ENCODE results near the gene DDX10.
"Not testable (repeated sequence)": the region's sequence is repeated elsewhere in the genome, so short reads cannot be mapped to it uniquely, and the experiment has no call there.

The DDX10 gene

DNA sequence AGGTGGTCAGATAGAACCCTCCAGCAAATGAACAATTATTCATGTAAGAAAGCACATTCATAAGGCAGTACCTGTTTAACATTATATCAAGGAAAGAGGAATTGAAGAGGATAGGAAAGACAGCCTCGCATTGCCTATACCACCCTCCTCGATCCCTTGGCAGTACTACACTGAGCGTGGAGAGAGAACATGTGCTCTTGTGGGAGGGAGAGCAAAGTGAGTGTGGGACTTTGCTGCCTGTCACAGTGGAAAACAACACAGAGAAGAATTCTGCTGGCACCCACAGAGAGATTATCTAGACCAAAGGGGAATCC, 17.5 kb upstream of the DDX10 start:
- no peak for DNase-seq (ENCODE audit: low read depth, low spot score)
- Histone ChIP-seq H3K9ac (ENCODE audit: insufficient read length) (no peak overlapping the region), H3K4me3 (no peak overlapping the region), H3K9me3 (ENCODE audit: low read depth, low read length) (no peaks in the 10 kb centered on the region), H3K27ac (no peak overlapping the region), H3K36me3 (ENCODE audit: insufficient read depth, low read length) (no peaks in the 10 kb centered on the region)
- TF ChIP-seq POLR2AphosphoS5 (IDR thresholded peaks at IDR 0.05; ENCODE audit: borderline replicate concordance, low read depth, low read length), result no peak
- TF ChIP-seq FOXP2 (optimal IDR thresholded peaks at IDR 0.05; ENCODE audit: control extremely low read depth, extremely low read length, insufficient read depth), result no peak
- TF ChIP-seq EZH2 (IDR thresholded peaks at IDR 0.05), result no peak

DNA sequence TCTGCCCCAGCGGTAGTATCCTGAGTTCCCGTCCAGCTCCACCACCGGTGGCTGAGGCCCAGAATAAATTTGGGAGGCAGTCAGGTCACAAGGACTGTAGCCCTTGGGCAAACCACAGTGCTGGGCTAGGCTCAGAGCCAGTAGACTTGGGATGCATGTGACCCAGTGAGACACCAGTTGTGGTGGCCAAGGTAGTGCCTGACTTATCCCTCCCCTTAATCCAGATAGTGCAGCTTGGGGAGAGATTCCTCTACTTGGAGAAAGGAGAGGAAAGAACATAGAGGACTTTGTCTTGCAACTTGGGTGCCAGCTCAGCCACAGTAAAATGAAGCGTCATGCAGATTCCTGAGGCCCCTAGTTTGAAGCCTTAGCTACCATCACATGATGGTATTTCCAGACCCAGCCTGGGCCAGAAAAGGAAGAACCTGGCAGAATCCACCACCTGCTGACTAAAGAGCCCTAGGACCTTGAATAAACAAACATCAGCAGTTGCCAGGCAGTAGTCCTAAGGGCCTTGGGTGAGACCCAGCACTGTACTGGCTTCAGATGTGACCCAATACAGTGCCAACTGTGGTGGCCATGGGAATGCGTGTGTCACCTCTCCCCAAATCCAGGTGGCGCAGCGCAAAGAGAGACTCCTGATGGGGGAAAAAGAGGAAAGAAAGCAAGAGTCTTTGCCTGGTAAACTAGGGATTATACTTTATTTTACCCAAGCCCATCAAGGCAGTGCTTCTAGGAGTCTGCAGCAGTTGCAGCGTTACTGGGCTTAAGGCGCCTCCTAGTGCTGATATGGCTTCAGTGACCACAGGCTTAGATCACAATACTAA, 17.0 kb upstream of the DDX10 start:
- no peak overlapping the region for H3K27ac ChIP-seq
- H3K36me3 ChIP-seq (ENCODE audit: insufficient read depth, low read length), result no peaks in the 10 kb centered on the region
- TF ChIP-seq FOXP2 (optimal IDR thresholded peaks at IDR 0.05; ENCODE audit: control extremely low read depth, extremely low read length, insufficient read depth), result no peak
- no peak overlapping the region for H3K4me3 ChIP-seq
- no peak overlapping the region for H3K9ac ChIP-seq (ENCODE audit: insufficient read length)
- peak; percentile 52 for DNase-seq (ENCODE audit: low read depth, low spot score)
- H3K9me3 ChIP-seq (ENCODE audit: low read depth, low read length), result no peaks in the 10 kb centered on the region; the same call in 1 of the 2 replicates

DNA sequence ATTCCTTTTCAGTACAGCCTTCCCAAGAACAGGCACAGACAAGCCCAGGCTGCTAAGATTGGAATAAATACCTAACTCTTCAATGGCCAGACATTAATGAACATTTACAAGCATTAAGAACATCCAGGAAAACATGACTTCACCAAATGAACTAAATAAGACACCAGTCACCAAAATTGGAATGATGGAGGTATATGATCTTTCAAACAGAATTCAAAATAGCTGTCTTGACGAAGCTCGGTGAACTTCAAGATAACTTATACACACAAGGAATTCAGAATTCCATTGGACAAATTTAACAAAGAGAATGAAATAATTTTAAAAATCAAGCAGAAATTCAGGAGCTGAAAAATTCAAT, 16.4 kb upstream of the DDX10 start:
- DNase-seq (ENCODE audit: low read depth, low spot score), result no peak
- TF ChIP-seq POLR2AphosphoS5 (IDR thresholded peaks at IDR 0.05; ENCODE audit: borderline replicate concordance, low read depth, low read length) (no peak), EZH2 (IDR thresholded peaks at IDR 0.05) (no peak), FOXP2 (optimal IDR thresholded peaks at IDR 0.05; ENCODE audit: control extremely low read depth, extremely low read length, insufficient read depth) (no peak)
- H3K9me3 ChIP-seq (ENCODE audit: low read depth, low read length), result no peaks in the 10 kb centered on the region; the same call in 1 of the 2 replicates
- H3K9ac ChIP-seq (ENCODE audit: insufficient read length), result no peak overlapping the region
- H3K36me3 ChIP-seq (ENCODE audit: insufficient read depth, low read length), result no peaks in the 10 kb centered on the region
- H3K27ac ChIP-seq, result no peak overlapping the region
- no peak overlapping the region for H3K4me3 ChIP-seq

DNA sequence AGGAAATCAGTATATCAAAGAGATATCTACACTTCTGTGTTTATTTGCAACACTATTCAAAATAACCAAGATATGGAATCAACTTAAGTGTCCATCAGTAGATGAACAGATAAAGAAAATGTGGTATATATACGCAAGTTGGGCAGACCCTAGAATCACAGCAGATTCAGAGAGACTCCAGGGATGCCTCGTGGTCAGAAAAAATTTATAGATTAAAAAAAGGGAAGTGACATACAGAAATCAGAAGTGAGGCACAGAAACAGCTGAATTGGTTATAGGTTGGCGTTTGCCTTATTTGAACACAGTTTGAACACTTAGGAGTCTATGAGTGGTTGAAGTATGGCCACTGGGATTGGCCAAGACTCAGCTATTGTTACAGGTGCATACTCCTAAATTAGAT, 10.8 kb upstream of the DDX10 start:
- not testable (repeated sequence) for H3K4me3 ChIP-seq; H3K27ac ChIP-seq; H3K9me3 ChIP-seq (ENCODE audit: low read depth, low read length); H3K9ac ChIP-seq (ENCODE audit: insufficient read length); DNase-seq (ENCODE audit: low read depth, low spot score); H3K36me3 ChIP-seq (ENCODE audit: insufficient read depth, low read length)

DNA sequence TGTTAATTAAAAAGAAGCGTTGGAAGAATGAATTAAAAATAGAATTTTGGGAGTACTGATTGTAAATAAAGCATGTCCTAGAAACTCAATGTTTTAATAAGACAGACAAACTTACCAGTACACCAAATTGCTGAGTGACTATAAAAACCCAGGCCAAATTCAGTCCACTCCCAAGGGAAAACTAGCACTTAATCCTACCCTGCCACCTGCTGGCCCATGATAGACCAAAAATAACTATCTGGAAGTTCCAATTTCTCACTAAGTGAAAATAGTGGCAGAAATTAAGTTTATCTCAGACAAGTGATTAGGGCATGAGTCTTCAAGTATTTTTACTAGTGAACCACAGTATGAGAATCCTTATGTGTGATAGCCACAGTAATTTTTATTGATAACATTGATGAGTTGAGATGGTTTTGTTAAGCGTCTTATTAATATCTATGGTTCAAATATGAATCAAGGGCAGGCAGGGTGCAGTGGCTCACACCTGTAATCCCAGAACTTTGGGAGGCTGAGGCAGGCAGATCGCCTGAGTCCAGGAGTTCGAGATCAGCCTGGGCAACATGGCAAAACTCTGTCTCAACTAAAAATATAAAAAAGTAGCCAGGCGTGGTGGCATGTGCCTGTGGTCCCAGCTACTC, 9.8 kb upstream of the DDX10 start:
- H3K36me3 ChIP-seq (ENCODE audit: insufficient read depth, low read length), result no peaks in the 10 kb centered on the region
- DNase-seq (ENCODE audit: low read depth, low spot score), result no peak
- no peak overlapping the region for H3K4me3 ChIP-seq
- TF ChIP-seq EZH2 (IDR thresholded peaks at IDR 0.05) (no peak), FOXP2 (optimal IDR thresholded peaks at IDR 0.05; ENCODE audit: control extremely low read depth, extremely low read length, insufficient read depth) (no peak), POLR2AphosphoS5 (IDR thresholded peaks at IDR 0.05; ENCODE audit: borderline replicate concordance, low read depth, low read length) (no peak)
- H3K27ac ChIP-seq, result no peak overlapping the region
- no peak overlapping the region for H3K9ac ChIP-seq (ENCODE audit: insufficient read length)
- no peaks in the 10 kb centered on the region; the same call in 1 of the 2 replicates for H3K9me3 ChIP-seq (ENCODE audit: low read depth, low read length)

DNA sequence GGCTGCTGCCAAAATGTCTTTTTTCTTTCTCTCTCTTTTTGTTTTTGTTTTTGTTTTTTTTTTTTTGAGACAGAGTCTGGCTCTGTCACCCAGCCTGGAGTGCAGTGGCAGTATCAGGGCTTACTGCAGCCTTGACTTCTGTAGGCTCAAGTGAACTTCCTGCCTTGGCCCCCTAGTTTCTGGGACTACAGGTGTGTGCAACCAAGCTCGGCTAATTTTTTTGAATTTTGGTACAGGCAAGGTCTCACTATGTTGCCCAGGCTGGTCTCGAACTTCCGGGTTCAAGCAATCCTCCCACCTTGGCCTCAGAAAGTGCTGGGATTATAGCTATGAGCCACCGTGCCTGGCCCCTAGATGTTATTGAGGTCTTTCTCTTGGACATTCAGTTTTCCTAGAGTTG, 2.2 kb upstream of the DDX10 start:
- Histone ChIP-seq H3K9ac (ENCODE audit: insufficient read length) (no peak overlapping the region), H3K4me3 (no peak overlapping the region), H3K9me3 (ENCODE audit: low read depth, low read length) (no peaks in the 10 kb centered on the region), H3K27ac (no peak overlapping the region), H3K36me3 (ENCODE audit: insufficient read depth, low read length) (peaks cover 9% of the 10 kb centered on the region)
- no peak for TF ChIP-seq FOXP2 (optimal IDR thresholded peaks at IDR 0.05; ENCODE audit: control extremely low read depth, extremely low read length, insufficient read depth)
- no peak for TF ChIP-seq EZH2 (IDR thresholded peaks at IDR 0.05)
- TF ChIP-seq POLR2AphosphoS5 (IDR thresholded peaks at IDR 0.05; ENCODE audit: borderline replicate concordance, low read depth, low read length), result no peak
- no peak for DNase-seq (ENCODE audit: low read depth, low spot score)

DNA sequence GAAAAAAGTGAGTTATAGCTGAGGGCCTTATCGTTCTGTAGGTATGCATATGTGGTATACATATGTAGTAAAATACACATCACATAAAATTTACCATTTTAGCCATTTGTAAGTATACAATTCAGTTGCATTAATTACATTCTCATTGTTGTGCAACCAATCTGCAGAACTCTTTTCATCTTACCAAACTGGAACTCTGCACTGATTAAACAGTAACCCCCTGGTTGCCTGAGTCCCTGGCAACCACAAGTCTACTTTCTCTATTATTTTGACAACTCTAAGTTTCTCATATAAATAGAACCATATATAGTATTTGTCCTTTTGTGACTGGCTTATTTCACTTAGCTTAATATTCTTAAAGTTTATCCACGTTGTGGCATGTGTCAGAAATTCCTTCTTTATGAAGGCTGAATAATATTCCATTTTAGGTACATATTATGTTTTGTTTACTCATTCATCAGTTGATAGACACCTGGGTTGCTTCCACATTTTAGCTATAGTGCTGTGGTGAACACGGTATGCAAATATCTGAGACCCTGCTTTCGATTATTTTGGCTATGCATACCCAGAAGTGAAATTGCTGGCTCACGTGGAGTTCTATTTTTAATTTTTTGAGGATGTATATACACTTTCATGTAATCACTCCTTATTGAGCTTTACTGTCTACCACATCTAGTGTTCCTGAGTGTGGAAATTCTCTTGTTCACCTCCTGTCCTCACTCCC, 1.6 kb upstream of the DDX10 start:
- no peak for TF ChIP-seq FOXP2 (optimal IDR thresholded peaks at IDR 0.05; ENCODE audit: control extremely low read depth, extremely low read length, insufficient read depth)
- no peak for TF ChIP-seq EZH2 (IDR thresholded peaks at IDR 0.05)
- TF ChIP-seq POLR2AphosphoS5 (IDR thresholded peaks at IDR 0.05; ENCODE audit: borderline replicate concordance, low read depth, low read length), result no peak
- Histone ChIP-seq H3K36me3 (ENCODE audit: insufficient read depth, low read length) (peaks cover 15% of the 10 kb centered on the region), H3K9me3 (ENCODE audit: low read depth, low read length) (no peaks in the 10 kb centered on the region), H3K9ac (ENCODE audit: insufficient read length) (no peak overlapping the region), H3K4me3 (no peak overlapping the region), H3K27ac (no peak overlapping the region)
- DNase-seq (ENCODE audit: low read depth, low spot score), result no peak

DNA sequence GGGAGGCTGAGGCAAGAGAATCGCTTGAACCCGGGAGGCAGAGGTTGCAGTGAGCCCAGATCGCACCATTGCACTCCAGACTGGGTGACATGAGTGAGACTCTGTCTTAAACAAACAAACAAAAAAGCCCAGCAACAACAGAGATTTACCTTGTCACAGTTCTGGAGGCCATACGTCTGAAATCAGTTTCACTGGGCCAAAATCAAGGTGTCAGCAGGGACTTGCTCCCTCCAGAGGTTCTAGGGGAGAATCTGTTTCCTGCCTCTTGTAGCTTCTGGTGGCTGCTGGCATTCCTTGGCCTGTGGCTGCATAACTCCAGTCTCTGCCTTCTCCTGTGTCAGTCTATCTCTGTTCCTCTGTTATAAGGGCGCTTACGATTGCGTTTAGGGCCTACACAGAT, 1.5 kb downstream of the DDX10 start:
- peaks cover 22% of the 10 kb centered on the region for H3K36me3 ChIP-seq (ENCODE audit: insufficient read depth, low read length)
- no peak for DNase-seq (ENCODE audit: low read depth, low spot score)
- TF ChIP-seq POLR2AphosphoS5 (IDR thresholded peaks at IDR 0.05; ENCODE audit: borderline replicate concordance, low read depth, low read length), result no peak
- no peak for TF ChIP-seq EZH2 (IDR thresholded peaks at IDR 0.05)
- no peak for TF ChIP-seq FOXP2 (optimal IDR thresholded peaks at IDR 0.05; ENCODE audit: control extremely low read depth, extremely low read length, insufficient read depth)
- no peak overlapping the region for H3K9ac ChIP-seq (ENCODE audit: insufficient read length)
- peak overlapping the region; percentile 97; the same call in 1 of the 2 replicates for H3K4me3 ChIP-seq
- H3K27ac ChIP-seq, result no peak overlapping the region
- no peaks in the 10 kb centered on the region for H3K9me3 ChIP-seq (ENCODE audit: low read depth, low read length)
